HUES48 (cell line): Measurements from ENCODE around the gene LGALS12.
"Not testable (repeated sequence)": the region's sequence is repeated elsewhere in the genome, so short reads cannot be mapped to it uniquely, and the experiment has no call there.

Experiments
- H3K27ac ChIP-seq: one replicate; pipeline ENCODE4 v1.7.0; 2013; ENCODE audit warnings: low read depth, low read length, inconsistent platforms
- H3K27me3 ChIP-seq: 2 replicates; pipeline ENCODE4 v1.6.1; 2013; ENCODE audit warnings: mild to moderate bottlenecking, low read length; ENCODE audit not compliant: control insufficient read depth, insufficient read depth
- H3K36me3 ChIP-seq: 2 replicates; pipeline ENCODE4 v1.6.1; 2013; ENCODE audit warnings: low read length; ENCODE audit not compliant: control insufficient read depth, insufficient read depth
- H3K4me1 ChIP-seq: 2 replicates; pipeline ENCODE4 v1.6.1; 2013; ENCODE audit warnings: mild to moderate bottlenecking, low read length; ENCODE audit not compliant: control insufficient read depth, insufficient read depth
- H3K4me3 ChIP-seq: 2 replicates; pipeline ENCODE4 v1.5.1; 2013; ENCODE audit warnings: mild to moderate bottlenecking, low read depth, low read length
- H3K9ac ChIP-seq: 2 replicates; pipeline ENCODE4 v1.6.1; 2013; ENCODE audit warnings: mild to moderate bottlenecking, low read depth, low read length, moderate library complexity
- H3K9me3 ChIP-seq: 2 replicates; pipeline ENCODE4 v1.6.1; 2013; ENCODE audit warnings: low read length; ENCODE audit not compliant: control insufficient read depth, insufficient read depth

Gene LGALS12

DNA sequence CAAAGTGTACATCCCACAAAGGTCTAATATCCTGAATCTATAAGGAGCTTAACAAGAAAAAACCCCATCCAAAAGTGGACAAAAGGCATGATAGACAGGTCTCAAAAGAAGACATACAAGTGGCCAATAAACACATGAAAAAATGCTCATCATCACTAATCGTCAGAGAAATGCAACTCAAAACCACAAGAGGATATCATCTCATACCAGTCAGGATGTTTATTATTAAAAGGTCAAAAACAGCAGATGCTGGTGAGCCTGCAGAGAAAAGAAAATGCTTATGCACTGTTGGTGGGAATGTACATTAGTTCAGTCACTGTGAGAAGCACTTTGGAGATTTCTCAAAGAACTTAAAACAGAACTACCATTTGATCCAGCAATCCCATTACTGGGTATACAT lies 12.7 kb downstream of the LGALS12 start:
- Histone ChIP-seq H3K36me3 (no peaks in the 10 kb centered on the region), H3K27ac (no peak overlapping the region), H3K9me3 (peaks cover 25% of the 10 kb centered on the region), H3K4me3 (no peak overlapping the region), H3K9ac (no peak overlapping the region), H3K4me1 (no peaks in the 10 kb centered on the region), H3K27me3 (no peaks in the 10 kb centered on the region)

DNA sequence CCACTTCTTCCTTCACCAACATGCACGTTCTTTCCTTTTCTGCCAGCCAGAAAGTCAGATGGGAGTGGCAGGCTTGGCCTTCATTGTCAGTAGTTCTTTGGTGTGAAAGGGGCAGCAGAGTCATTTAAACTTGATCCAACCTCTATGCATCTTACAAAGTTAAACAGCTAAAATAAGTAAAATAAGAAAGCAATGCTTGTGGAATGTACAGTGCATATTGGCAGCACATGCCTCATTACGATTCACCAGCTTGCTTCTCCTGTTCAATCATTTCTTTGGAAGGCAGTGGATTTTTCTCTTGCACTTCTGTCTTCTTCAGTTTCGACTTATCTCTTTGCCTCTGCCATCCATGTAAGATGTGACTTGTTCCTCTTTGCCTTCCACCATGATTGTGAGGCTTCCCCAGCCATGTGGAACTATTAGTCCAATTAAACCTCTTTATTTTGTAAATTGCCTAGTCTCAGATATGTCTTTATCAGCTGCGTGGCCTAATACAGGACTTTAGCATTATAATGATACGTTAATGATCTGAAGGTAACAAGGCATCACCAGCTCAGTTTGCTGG lies 14.8 kb downstream of the LGALS12 start:
- peaks cover 36% of the 10 kb centered on the region for H3K9me3 ChIP-seq

DNA sequence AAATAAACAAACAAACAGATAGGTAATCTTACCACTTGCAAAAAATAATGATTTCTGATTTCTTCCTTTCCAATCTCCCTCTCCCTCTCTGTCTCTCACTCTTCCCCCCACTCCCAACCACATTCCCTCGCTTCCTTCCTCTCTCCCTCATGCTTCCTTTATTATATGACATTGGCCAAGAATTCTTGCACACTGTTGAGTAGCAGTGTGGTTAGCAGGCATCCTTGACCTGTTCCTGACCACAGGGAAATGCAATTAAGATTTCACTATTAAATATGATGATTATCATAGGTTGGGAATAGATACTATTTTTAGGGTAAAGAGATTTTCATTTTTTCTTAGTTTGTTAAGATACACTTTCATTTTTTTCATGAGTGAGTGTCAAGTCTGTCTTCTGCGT lies 16.0 kb downstream of the LGALS12 start:
- Histone ChIP-seq H3K9ac (no peak overlapping the region), H3K9me3 (peaks cover 36% of the 10 kb centered on the region), H3K36me3 (no peaks in the 10 kb centered on the region; the same call in 1 of the 2 replicates), H3K27ac (no peak overlapping the region), H3K4me1 (no peaks in the 10 kb centered on the region), H3K4me3 (no peak overlapping the region), H3K27me3 (no peaks in the 10 kb centered on the region)

More for the DNA sequence above, 14.8 kb downstream of the LGALS12 start:
- H3K9ac ChIP-seq: no peak overlapping the region
- H3K27ac ChIP-seq: no peak overlapping the region
- H3K36me3 ChIP-seq: no peaks in the 10 kb centered on the region; the same call in 1 of the 2 replicates
- H3K27me3 ChIP-seq: no peaks in the 10 kb centered on the region
- H3K4me3 ChIP-seq: no peak overlapping the region
- H3K4me1 ChIP-seq: no peaks in the 10 kb centered on the region

DNA sequence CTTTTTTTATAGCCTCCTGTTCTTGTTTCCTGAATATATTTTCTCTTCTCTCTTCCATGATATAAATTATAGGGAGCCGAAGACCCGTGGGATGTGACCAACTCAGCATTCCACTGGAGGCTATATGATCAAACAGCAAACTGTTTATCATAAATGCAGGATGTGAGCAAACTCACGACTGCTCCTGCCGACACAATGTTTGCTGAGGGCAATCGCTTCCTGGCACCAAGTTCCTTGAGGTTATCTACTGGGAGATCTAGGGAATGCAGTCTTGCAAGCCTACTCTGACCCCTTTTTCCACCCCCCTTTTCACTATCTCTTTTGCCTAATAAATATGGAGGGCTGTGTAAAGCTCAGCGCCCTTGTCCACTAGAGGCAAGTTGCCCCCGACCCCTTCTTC lies 17.3 kb downstream of the LGALS12 start:
- Histone ChIP-seq H3K27ac (no peak overlapping the region), H3K9me3 (peaks cover 36% of the 10 kb centered on the region), H3K27me3 (no peaks in the 10 kb centered on the region), H3K9ac (no peak overlapping the region), H3K4me3 (no peak overlapping the region), H3K4me1 (peaks cover 7% of the 10 kb centered on the region), H3K36me3 (no peaks in the 10 kb centered on the region; the same call in 1 of the 2 replicates)

DNA sequence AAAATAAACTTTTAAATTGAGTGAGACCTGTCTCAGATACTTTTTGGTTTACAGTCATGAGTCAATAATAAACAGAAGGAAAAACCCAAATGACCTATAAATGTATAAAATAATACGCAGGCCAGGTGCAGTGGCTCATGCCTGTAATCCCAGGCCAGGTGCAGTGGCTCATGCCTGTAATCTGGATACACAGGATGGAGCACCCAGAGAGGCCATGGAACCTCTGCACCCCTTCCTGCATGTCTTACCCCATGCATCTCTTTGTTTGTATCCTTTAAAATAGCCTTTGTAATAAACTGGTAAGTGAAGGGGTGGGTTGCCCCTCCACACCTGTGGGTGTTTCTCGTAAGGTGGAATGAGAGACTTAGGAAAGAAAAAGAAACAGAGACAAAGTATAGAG lies 21.8 kb downstream of the LGALS12 start:
- H3K9me3 ChIP-seq: peaks cover 19% of the 10 kb centered on the region

DNA sequence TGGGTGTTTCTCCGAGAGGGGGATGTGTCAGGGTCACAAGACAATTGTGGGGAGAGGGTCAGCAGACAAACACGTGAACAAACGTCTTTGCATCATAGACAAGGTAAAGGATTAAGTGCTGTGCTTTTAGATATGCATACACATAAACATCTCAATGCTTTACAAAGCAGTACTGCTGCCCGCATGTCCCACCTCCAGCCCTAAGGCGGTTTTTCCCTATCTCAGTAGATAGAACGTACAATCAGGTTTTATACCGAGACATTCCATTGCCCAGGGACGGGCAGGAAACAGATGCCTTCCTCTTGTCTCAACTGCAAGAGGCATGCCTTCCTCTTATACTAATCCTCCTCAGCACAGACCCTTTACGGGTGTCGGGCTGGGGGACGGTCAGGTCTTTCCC lies 22.3 kb downstream of the LGALS12 start:
- peaks cover 15% of the 10 kb centered on the region for H3K9me3 ChIP-seq
- H3K27ac ChIP-seq: peak overlapping the region; percentile 65
- H3K9ac ChIP-seq: 0 out of 2 replicates have a peak overlapping the region, but pooled peaks have one; percentile 34
- not testable (repeated sequence) for H3K27me3 ChIP-seq, H3K4me3 ChIP-seq, H3K36me3 ChIP-seq
- H3K4me1 ChIP-seq: peaks cover 45% of the 10 kb centered on the region

More for the DNA sequence above, 21.8 kb downstream of the LGALS12 start:
- H3K36me3 ChIP-seq: no peaks in the 10 kb centered on the region; the same call in 1 of the 2 replicates
- H3K27ac ChIP-seq: peak overlapping the region; percentile 65
- no peaks in the 10 kb centered on the region for H3K27me3 ChIP-seq
- H3K4me1 ChIP-seq: peaks cover 40% of the 10 kb centered on the region
- 0 out of 2 replicates have a peak overlapping the region, but pooled peaks have one; percentile 2 for H3K4me3 ChIP-seq
- peak overlapping the region; percentile 34 for H3K9ac ChIP-seq

DNA sequence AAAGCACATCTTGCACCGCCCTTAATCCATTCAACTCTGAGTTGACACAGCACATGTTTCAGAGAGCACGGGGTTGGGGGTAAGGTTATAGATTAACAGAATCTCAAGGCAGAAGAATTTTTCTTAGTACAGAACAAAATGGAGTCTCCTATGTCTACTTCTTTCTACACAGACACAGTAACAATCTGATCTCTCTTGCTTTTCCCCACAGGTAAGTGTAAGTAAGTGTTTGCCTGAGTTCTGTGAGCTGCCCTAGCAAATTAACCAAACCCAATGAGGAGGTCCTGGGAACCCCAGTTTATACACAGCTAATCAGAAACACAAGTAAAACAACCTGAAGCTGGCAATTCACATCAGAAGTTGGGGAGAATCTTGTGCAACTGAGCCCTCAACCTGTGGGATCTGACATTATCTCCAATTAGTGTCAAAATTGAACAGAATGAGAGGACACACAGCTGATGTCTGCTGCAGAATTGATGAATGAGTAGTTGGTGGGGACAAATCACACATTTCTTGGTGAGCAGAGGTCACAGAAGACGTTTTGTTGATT lies 22.9 kb downstream of the LGALS12 start:
- not testable (repeated sequence) for H3K27me3 ChIP-seq, H3K9me3 ChIP-seq, H3K36me3 ChIP-seq
- H3K9ac ChIP-seq: peak overlapping the region; percentile 88
- peak overlapping the region; percentile 94 for H3K27ac ChIP-seq
- peak overlapping the region; percentile 31; the same call in 1 of the 2 replicates for H3K4me3 ChIP-seq
- H3K4me1 ChIP-seq: peaks cover 51% of the 10 kb centered on the region

DNA sequence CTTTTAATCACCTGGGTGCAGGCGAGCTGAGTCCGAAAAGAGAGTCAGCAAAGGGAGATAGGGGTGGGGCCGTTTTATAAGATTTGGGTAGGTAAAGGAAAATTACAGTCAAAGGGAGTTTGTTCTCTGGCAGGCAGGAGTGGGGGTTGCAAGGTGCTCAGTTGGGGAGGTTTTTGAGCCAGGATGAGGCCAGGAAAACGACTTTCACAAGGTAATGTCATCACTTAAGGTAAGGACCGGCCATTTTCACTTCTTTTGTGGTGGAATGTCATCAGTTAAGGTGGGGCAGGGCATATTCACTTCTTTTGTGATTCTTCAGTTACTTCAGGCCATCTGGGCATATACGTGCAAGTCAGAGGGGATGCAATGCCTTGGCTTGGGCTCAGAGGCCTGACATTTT lies 23.5 kb downstream of the LGALS12 start:
- H3K36me3 ChIP-seq, H3K27me3 ChIP-seq, H3K9me3 ChIP-seq: not testable (repeated sequence)
- peak overlapping the region; percentile 88 for H3K9ac ChIP-seq
- peaks cover 52% of the 10 kb centered on the region for H3K4me1 ChIP-seq
- H3K27ac ChIP-seq: peak overlapping the region; percentile 94
- peak overlapping the region; percentile 31; the same call in 1 of the 2 replicates for H3K4me3 ChIP-seq

DNA sequence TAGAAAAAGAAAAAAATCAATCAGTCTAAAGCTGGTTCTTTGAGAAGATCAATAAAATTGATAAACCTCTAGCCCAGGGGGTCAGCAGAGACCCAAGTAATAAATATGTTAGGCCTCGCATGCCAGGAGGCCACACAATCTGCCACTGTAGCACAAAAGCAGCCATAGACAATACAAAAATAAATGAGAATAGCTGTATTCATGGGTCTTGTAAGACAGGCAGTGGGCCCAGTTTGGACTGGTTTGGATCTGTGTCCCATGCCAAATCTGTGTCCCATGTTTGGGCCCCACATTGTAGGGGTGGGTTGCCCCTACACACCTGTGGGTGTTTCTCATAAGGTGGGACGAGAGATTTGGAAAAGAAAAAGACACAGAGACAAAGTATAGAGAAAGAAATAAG lies 24.1 kb downstream of the LGALS12 start:
- Histone ChIP-seq H3K36me3 (no peaks in the 10 kb centered on the region), H3K4me3 (peak overlapping the region; percentile 31), H3K27me3 (no peaks in the 10 kb centered on the region), H3K9me3 (no peaks in the 10 kb centered on the region), H3K4me1 (peaks cover 52% of the 10 kb centered on the region), H3K9ac (peak overlapping the region; percentile 88), H3K27ac (peak overlapping the region; percentile 94)

DNA sequence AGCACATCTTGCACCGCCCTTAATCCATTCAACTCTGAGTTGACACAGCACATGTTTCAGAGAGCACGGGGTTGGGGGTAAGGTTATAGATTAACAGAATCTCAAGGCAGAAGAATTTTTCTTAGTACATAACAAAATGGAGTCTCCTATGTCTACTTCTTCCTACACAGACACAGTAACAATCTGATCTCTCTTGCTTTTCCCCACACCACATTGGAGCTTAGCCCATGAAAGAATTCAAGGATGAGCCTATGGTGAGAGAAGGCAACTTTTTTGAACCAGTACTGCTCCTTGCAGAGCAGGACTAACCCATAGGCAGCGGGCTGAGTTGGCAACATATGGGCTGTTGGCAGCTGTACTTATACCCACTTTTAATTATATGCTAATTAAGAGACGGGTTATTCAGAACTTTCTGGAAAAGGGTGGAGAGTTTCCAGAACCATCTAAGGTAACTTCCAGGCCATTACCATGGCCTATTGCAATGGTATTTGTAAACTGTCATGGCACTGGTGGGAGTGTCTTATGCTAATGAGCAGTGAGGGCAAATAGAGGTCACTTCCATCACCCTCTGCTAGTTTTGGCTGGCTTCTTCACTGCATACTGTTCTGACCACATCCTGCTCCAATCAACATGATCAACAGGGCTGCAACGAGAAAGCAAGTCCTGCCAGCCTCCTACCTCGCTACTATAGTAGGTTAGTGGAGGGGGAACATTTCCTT lies 25.3 kb downstream of the LGALS12 start:
- H3K27me3 ChIP-seq, H3K9me3 ChIP-seq, H3K36me3 ChIP-seq: not testable (repeated sequence)
- Histone ChIP-seq H3K27ac (peak overlapping the region; percentile 87), H3K4me1 (peaks cover 52% of the 10 kb centered on the region), H3K4me3 (peak overlapping the region; percentile 37), H3K9ac (peak overlapping the region; percentile 62)

DNA sequence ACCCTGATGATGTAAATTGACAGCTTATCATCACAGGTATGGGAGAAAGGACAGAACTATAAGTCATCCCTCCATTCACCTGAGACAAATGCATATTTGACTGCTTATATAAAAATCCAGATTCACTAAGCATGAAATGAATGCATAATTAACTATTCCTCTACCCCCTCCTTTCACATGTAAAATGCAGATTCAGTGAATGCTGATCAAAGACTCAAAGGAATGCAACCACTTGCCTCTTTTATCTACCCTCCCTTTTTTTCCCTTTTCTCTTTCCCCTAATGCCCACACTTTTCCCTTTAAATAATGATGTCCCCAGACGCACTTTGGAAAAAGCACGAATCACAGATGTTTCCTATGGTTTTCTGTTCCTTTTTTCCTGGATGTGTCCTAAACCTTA lies 26.2 kb downstream of the LGALS12 start:
- peak overlapping the region; percentile 62 for H3K9ac ChIP-seq
- H3K4me1 ChIP-seq: peaks cover 52% of the 10 kb centered on the region

More for the DNA sequence above, 26.2 kb downstream of the LGALS12 start:
- peak overlapping the region; percentile 87 for H3K27ac ChIP-seq
- no peaks in the 10 kb centered on the region for H3K9me3 ChIP-seq
- peak overlapping the region; percentile 37 for H3K4me3 ChIP-seq
- no peaks in the 10 kb centered on the region for H3K36me3 ChIP-seq
- H3K27me3 ChIP-seq: no peaks in the 10 kb centered on the region
